Dedifferentiated amniotic fluid mesenchymal stem cell (primary cell): ENCODE results near the gene CARNS1.

Experiments used
- DNase-seq: peaks from one replicate; pipeline ENCODE4 v3.0.0-alpha.2; 2016; ENCODE audit errors: extremely low spot score

Gene CARNS1

GRCh38 chr11:67375320-67376055 lies 40.0 kb upstream of the CARNS1 start:
- no peak for DNase-seq

GRCh38 chr11:67376063-67376820 lies 39.2 kb upstream of the CARNS1 start:
- DNase-seq, result no peak

DNA sequence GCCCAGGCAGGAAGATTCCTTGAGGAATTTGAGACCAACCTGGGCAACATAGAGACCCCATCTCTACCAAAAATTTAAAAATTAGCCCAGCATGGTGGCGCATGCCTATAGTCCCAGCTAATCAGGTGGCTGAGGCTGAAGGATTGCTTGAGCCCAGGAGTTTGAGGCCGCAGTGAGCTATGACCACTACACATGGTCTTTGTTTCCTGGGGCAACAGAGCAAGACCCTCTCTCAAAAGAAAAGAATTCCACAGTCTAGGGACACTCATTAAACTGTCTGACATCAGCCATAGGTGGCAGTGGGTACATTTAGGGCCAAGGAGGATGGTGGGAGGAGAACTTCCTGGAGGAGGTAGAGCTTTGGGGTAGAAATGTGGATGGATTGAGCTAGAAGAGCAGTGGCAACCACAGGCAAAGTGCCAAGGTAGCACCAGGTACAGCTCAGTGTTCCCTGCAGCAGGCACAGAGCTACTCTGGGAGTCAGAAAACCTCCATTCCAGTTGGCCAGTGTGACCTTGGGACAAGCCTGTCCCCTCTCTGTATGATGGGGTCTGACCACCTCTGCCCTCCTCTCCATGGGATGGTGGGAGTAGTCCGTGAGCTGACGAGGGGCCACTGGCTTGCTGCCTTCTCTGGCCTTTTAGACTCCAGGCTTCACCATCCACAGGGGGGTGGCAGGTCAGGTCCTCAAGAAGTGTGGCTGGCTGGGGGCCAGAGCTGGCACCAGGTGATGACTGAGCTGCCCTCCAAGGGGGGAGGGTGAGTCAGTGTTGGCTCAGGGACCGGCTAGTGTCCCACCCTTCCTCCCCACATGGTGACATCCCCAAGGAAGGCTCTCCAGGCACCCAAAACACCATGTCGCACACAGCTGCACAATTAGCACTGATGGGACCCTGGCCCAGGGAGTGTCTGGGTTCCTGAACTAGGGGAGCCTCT lies 38.3 kb upstream of the CARNS1 start:
- DNase-seq, result no peak

- DNase-seq, result no peak
Observed at GRCh38 chr11:67378544-67378943, 36.9 kb upstream of the CARNS1 start.

DNA sequence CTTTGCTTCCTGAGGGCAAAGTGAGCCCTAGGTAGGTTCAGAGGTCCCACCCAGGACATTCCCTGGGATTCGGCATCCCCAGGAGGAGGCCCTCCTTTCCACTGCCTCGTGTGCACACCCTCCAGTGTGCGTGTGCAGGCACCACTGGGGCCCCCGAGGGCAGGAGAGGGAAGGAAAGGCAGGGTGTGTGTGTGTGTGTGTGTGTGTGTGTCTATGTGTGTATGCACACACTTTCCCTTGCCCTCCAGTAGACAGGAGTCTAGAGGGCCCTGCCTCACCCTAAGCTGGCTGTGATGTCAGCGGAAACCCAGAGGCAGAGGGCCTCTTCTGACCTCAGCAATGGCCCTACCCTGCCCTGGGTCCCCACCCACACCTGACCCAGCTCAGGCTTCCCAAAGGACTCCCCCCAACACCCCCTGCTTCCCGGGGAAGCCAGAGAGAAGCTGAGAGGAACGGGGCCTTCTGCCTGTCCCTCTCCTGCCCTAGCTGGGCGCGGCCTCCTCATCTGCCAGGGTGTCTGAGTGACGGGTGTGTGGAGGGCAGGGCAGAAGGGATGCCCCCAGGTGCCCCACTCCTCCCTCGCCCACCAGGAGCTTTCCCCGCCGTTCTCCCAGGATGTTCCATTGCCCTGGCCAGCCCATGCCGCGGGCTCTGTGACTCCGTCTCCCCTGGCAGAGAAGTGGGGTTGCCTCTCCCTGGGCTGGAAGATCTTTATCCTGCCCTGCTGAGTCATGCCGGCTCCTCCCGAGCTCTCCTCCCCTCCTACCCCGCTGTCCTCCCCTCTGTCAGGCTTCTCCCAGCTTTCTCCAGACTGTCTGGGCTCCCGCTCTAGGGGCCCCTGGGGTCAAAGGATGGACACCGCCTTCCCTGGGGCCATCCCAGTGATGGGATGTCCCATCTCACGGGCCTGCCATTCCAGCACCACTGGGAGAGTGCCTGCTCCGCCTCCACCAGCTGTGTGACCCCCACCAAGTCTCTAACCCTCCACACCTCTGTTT lies 36.1 kb upstream of the CARNS1 start:
- peak; percentile 59 for DNase-seq

DNA sequence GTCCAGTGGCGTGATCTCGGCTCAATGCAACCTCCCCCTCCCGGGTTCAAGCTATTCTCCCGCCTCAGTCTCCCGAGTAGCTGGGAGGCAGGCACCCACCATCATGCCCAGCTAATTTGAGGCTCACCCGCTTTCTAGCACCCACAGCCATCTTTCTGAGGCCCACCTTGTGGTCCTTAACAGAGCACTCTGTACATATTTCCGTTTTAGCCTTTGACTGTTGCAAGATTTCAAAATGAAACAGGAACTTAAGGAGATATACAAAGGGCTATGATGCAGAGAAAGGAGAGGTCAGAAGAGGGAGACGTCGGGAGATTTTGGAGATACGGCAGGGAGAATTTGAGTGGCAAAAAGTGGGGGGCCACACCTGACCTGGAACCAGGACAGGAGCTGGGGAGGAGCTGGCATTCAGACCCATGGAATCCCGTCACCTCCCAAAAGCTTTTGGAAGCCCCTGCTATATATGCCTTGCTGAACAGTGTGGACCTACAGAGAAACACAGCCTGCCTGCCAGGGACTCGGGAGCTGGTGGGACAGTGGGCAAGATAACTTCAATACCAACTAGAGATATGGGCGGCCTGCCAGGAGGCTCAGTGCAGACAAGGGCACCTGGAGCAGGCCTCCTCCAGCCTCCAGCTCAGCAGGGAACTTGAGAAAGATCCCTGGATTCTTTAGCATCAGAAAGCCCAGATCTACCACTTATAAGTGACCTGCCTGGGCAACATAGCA lies 34.1 kb upstream of the CARNS1 start:
- DNase-seq, result no peak

DNA sequence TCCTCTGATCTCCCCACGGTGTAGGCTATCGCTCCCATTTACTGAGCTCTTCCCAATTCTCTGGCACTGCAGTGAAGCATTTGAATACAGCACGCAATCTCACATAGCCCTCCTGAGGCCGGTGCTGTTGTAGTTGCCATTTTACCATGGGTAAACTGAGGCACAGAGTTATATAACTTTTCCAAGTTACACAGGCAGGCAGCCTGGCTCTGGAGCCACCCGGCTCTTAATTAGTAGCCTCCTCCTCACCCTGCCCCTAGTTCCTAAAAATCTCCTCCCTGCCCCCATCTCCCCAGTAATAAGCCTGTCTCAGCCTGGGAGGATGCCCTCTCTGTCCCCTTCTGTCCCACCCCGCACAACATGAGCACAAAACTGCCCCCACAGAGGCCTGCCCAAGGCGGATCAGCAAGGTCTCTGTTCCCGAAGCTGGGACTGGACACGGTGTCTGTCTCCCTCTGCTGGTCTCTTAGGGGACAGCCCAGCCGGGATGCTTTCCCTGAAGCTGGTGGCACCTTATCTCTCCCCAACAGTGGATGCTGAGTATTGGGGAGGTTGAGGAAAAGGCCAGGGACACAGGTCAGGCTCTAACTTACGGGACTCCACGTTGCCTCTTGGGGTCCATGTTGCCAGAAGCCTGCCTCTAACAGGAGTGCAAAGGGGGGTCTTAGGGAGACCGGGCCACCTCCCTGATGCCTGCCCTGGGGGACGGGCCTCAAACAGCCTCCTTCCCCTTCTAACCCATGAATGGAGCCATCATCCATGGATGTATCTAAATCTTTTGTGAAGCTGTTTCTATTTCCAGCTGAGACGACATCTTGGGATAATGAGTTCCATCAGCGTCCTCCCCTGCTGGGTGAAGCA lies 33.0 kb upstream of the CARNS1 start:
- DNase-seq, result peak; percentile 75

GRCh38 chr11:67384851-67385366 lies 30.6 kb upstream of the CARNS1 start:
- no peak for DNase-seq

DNA sequence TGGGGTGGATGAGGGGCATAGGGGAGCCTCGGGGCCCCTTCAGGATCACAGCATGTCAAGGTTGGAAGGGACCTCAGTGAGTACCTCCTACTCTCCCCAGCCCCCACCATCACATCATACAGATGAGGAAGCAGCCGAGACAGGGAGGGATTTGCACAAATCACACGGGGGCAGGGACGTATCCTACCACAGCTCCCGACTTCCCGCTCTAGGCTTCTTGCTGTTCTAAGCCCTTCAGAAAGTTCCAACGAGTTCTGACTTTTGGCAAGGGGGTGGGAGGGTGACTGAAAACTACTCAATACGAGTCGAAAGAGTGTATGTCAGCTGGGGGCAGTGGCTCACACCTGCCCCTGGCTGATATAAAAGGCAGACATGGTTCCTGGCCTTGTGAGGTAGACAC lies 28.4 kb upstream of the CARNS1 start:
- no peak for DNase-seq

GRCh38 chr11:67387518-67387917 lies 28.0 kb upstream of the CARNS1 start:
- no peak for DNase-seq

GRCh38 chr11:67389477-67389876 lies 26.0 kb upstream of the CARNS1 start:
- DNase-seq, result no peak

GRCh38 chr11:67390947-67391303 lies 24.6 kb upstream of the CARNS1 start:
- DNase-seq, result no peak

DNA sequence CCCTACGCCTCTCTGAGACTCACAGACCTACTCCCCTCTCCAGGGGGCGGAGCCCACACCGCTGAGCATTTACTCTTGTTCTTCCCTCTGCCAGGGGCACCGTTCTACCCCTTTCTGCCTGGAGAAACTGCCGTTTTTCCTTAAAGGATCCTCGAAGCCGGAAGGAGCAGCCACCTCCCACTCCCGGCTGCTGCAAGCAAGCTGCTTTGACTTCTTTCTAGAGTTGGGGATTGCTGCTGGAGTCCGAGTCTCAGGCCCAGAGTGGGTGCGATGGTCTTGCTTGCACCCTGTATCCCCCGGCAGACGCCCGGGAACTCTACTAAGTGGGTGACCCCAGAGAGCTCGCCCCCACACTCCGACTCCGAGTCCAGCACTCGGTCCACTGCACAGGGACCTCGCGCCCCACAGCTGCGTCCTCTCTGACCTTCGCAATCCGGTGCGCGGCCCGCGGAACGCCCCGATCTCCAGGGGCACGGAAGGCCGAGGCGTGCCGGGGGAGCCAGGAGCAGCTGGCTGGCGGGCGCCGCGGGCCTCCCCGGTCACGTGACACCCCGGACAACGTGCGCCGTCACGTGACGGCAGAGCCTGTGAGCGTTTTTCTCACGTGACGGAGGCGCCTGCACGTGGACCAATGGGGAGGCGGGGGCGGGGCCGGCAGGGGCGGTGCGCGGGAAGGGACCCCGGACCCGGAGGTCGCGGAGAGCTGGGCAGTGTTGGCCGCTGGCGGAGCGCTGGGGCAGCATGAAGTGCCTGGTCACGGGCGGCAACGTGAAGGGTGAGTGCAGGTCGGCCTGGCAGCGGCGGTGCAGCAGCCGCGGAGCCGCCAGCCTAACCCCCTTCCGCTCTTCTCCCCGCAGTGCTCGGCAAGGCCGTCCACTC lies 23.9 kb upstream of the CARNS1 start, which contains the start of gene RAD9A:
RAD9A (plus strand) TSS at position 683 of the 879 bp plus-strand sequence; CDS start at position 742, 59 bp downstream.
- peak; percentile 79 for DNase-seq

DNA sequence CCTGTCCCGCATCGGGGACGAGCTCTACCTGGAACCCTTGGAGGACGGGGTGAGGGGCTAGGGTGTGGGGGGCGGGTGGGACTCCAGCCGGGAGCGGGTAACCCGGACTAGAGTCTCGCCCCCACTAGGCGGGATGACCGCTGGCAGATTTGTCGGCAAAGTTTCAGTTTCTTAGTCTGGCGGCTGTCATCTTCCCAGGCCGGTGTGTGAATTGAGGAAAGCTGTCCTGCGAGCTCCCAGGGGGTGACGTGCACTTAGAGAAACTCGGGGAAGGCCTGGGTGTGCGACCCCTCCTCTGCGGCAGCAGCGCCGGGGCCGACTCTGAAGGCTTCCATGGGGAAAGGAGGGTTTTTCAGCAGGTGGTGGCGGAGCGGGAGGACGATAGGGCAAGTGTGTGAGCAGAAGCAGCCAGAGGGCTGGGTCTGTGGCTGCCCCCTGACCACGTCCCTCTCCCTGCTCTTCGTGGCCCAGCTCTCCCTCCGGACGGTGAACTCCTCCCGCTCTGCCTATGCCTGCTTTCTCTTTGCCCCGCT lies 23.2 kb upstream of the CARNS1 start:
- no peak for DNase-seq

GRCh38 chr11:67393437-67393836 lies 22.0 kb upstream of the CARNS1 start:
- DNase-seq, result no peak

GRCh38 chr11:67393990-67394389 lies 21.5 kb upstream of the CARNS1 start:
- DNase-seq, result no peak

GRCh38 chr11:67395555-67396258 lies 19.8 kb upstream of the CARNS1 start:
- no peak for DNase-seq
